Activated CD4-positive, alpha-beta T cell treated with anti-CD3 and anti-CD28 coated beads for 36 hours (primary cell): ENCODE results near the gene CAPN10. TPM values are rescaled to one million over a fixed set of nuclear protein-coding genes. Genes with fewer than 3 reads are reported as not detected.
A peak's percentile ranks its signal among the peaks of the same experiment; 100 is the strongest.
"Not testable (repeated sequence)": the region's sequence is repeated elsewhere in the genome, so short reads cannot be mapped to it uniquely, and the experiment has no call there.

Source experiments
- ATAC-seq: fragments of 200-7000 bp; cut with Tn5 transposase; one replicate; pipeline ENCODE4 v1.10.0; 2021; ENCODE audit warnings: mild to moderate bottlenecking, moderate library complexity
- CTCF ChIA-PET: fragments of 350-600 bp; sonication (Branson Sonifier 250); formaldehyde crosslinking; loops from one replicate; lab custom pipeline; 2021; ENCODE audit warnings: antibody characterized with exemption; lab: Charles Lee
- POLR2A ChIA-PET: fragments of 350-600 bp; sonication (Branson Sonifier 250); formaldehyde crosslinking; loops from one replicate; lab custom pipeline; 2021; ENCODE audit warnings: antibody characterized with exemption, inconsistent platforms; lab: Charles Lee
- DNase-seq: peaks from one replicate; pipeline ENCODE4 v3.0.0-alpha.2; 2020
- H3K27ac Mint-ChIP-seq: one replicate; pipeline ENCODE4 v1.8.0; 2021; ENCODE audit warnings: mixed read lengths
- H3K27me3 Mint-ChIP-seq: one replicate; pipeline ENCODE4 v1.8.0; 2021; ENCODE audit warnings: mixed read lengths
- H3K36me3 Mint-ChIP-seq: one replicate; pipeline ENCODE4 v1.8.0; 2021; ENCODE audit warnings: low read depth, mixed read lengths
- H3K4me1 Mint-ChIP-seq: one replicate; pipeline ENCODE4 v1.8.0; 2021; ENCODE audit warnings: mixed read lengths
- H3K4me3 Mint-ChIP-seq: one replicate; pipeline ENCODE4 v1.8.0; 2021; ENCODE audit warnings: mild to moderate bottlenecking, moderate library complexity, mixed read lengths
- H3K9me3 Mint-ChIP-seq: one replicate; pipeline ENCODE4 v1.8.0; 2021; ENCODE audit warnings: low read depth, mixed read lengths
- intact Hi-C, 2 experiments: fragments of 100-400 bp; cut with DNase I in 1 of 2; cut with micrococcal nuclease in 1 of 2; formaldehyde crosslinking; loops; one replicate each; pipeline versions ENCODE4 v1.14.2 to v1.15.1; 2022 to 2024; cut with DNase I, micrococcal nuclease
- total RNA-seq, 2 experiments: library from RNA; stranded (reverse); gene quantifications; one replicate each; pipeline ENCODE4 v1.2.3, GENCODE V29; 2021

CAPN10 gene
- total RNA-seq, 2 experiments from 2014 or later = 22.1 to 30.2 TPM

GRCh38 chr2:240605867-240606743 is 19.6 kb downstream of the CAPN10 start:
- CTCF ChIA-PET = interaction anchor here (0.7 kb wide), 1 partner anchor 53 kb away, joined by 3 read pairs; no protein-coding TSS in a partner anchor
- intact Hi-C loops = no loop called here
- POLR2A ChIA-PET = no interaction called here

GRCh38 chr2:240611601-240612210 is 25.2 kb downstream of the CAPN10 start:
- POLR2A ChIA-PET = no interaction called here
- peak overlapping the region; percentile 44 for H3K27ac Mint-ChIP-seq
- CTCF ChIA-PET = interaction anchor here (0.8 kb wide), 1 partner anchor 176 kb away, joined by 3 read pairs; no protein-coding TSS in a partner anchor
- intact Hi-C loops = no loop called here
- H3K27me3 Mint-ChIP-seq = no peaks in the 10 kb centered on the region
- no peak for ATAC-seq
- no peaks in the 10 kb centered on the region for H3K9me3 Mint-ChIP-seq
- no peak overlapping the region for H3K4me3 Mint-ChIP-seq
- H3K36me3 Mint-ChIP-seq = peaks cover 6% of the 10 kb centered on the region
- DNase-seq = peak; percentile 4
- H3K4me1 Mint-ChIP-seq = peaks cover 8% of the 10 kb centered on the region

More at GRCh38 chr2:240605867-240606743, 19.6 kb downstream of the CAPN10 start:
- no peak for ATAC-seq
- H3K4me1 Mint-ChIP-seq = no peaks in the 10 kb centered on the region
- no peak for DNase-seq
- H3K9me3 Mint-ChIP-seq = no peaks in the 10 kb centered on the region
- no peak overlapping the region for H3K4me3 Mint-ChIP-seq
- H3K27ac Mint-ChIP-seq = no peak overlapping the region
- no peaks in the 10 kb centered on the region for H3K36me3 Mint-ChIP-seq
- H3K27me3 Mint-ChIP-seq = no peaks in the 10 kb centered on the region

GRCh38 chr2:240613781-240614180 is 27.2 kb downstream of the CAPN10 start:
- Mint-ChIP-seq H3K27ac (no peak overlapping the region), H3K9me3 (peaks cover 1% of the 10 kb centered on the region), H3K36me3 (peaks cover 11% of the 10 kb centered on the region), H3K4me1 (peaks cover 8% of the 10 kb centered on the region), H3K27me3 (no peaks in the 10 kb centered on the region), H3K4me3 (no peak overlapping the region)
- intact Hi-C loops = no loop called here
- ChIA-PET CTCF (no interaction called here), POLR2A (no interaction called here)
- ATAC-seq (no peak), DNase-seq (no peak)

GRCh38 chr2:240614391-240614790 is 27.9 kb downstream of the CAPN10 start:
- no peak overlapping the region for H3K27ac Mint-ChIP-seq

GRCh38 chr2:240615396-240615795 is 28.9 kb downstream of the CAPN10 start:
- DNase-seq (peak; percentile 1), ATAC-seq (no peak)
- H3K36me3 Mint-ChIP-seq = peaks cover 16% of the 10 kb centered on the region
- no peak overlapping the region for H3K4me3 Mint-ChIP-seq
- ChIA-PET CTCF (no interaction called here), POLR2A (no interaction called here)
- no peaks in the 10 kb centered on the region for H3K27me3 Mint-ChIP-seq
- intact Hi-C loops = no loop called here
- peaks cover 1% of the 10 kb centered on the region for H3K9me3 Mint-ChIP-seq
- peaks cover 11% of the 10 kb centered on the region for H3K4me1 Mint-ChIP-seq
- no peak overlapping the region for H3K27ac Mint-ChIP-seq

More at GRCh38 chr2:240614391-240614790, 27.9 kb downstream of the CAPN10 start:
- H3K4me1 Mint-ChIP-seq = peaks cover 8% of the 10 kb centered on the region
- ATAC-seq (no peak), DNase-seq (peak; percentile 2)
- peaks cover 1% of the 10 kb centered on the region for H3K9me3 Mint-ChIP-seq
- intact Hi-C loops = no loop called here
- ChIA-PET CTCF (interaction anchor here (0.6 kb wide), 1 partner anchor 1571 kb away, joined by 3 read pairs; no protein-coding TSS in a partner anchor), POLR2A (no interaction called here)
- peaks cover 14% of the 10 kb centered on the region for H3K36me3 Mint-ChIP-seq
- no peaks in the 10 kb centered on the region for H3K27me3 Mint-ChIP-seq
- no peak overlapping the region for H3K4me3 Mint-ChIP-seq

GRCh38 chr2:240615820-240616547 is 29.4 kb downstream of the CAPN10 start:
- Mint-ChIP-seq H3K4me1 (peaks cover 14% of the 10 kb centered on the region), H3K4me3 (no peak overlapping the region), H3K9me3 (peaks cover 1% of the 10 kb centered on the region), H3K27ac (no peak overlapping the region), H3K27me3 (no peaks in the 10 kb centered on the region), H3K36me3 (peaks cover 16% of the 10 kb centered on the region)
- ATAC-seq (no peak), DNase-seq (no peak)
- intact Hi-C loops = no loop called here
- CTCF ChIA-PET = no interaction called here
- POLR2A ChIA-PET = no interaction called here

GRCh38 chr2:240616860-240617666 is 30.5 kb downstream of the CAPN10 start:
- H3K4me3 Mint-ChIP-seq, POLR2A ChIA-PET, H3K9me3 Mint-ChIP-seq, intact Hi-C loops, H3K27ac Mint-ChIP-seq, H3K27me3 Mint-ChIP-seq: not testable (repeated sequence)
- Mint-ChIP-seq H3K36me3 (peaks cover 12% of the 10 kb centered on the region), H3K4me1 (peaks cover 16% of the 10 kb centered on the region)
- peak; percentile 33 for DNase-seq
- ATAC-seq = peak; percentile 17
- CTCF ChIA-PET = interaction anchor here (0.7 kb wide), 2 partner anchors 88 to 434 kb away, joined by 3 read pairs; no protein-coding TSS in a partner anchor

GRCh38 chr2:240618776-240619175 is 32.2 kb downstream of the CAPN10 start:
- peaks cover 12% of the 10 kb centered on the region for H3K36me3 Mint-ChIP-seq
- ATAC-seq = no peak
- ChIA-PET POLR2A (no interaction called here), CTCF (interaction anchor here (0.6 to 0.9 kb wide), 2 partner anchors 10 to 17 kb away, joined by 3 to 4 read pairs; no protein-coding TSS in a partner anchor)
- H3K9me3 Mint-ChIP-seq = peaks cover 1% of the 10 kb centered on the region
- no peak for DNase-seq
- H3K27ac Mint-ChIP-seq = no peak overlapping the region
- H3K4me1 Mint-ChIP-seq = peaks cover 29% of the 10 kb centered on the region
- intact Hi-C loops = no loop called here
- no peak overlapping the region for H3K4me3 Mint-ChIP-seq
- no peaks in the 10 kb centered on the region for H3K27me3 Mint-ChIP-seq

GRCh38 chr2:240619506-240620148 is 33.1 kb downstream of the CAPN10 start:
- peak overlapping the region; percentile 42 for H3K27ac Mint-ChIP-seq
- no peak overlapping the region for H3K4me3 Mint-ChIP-seq
- ATAC-seq (no peak), DNase-seq (peak; percentile 19)
- H3K4me1 Mint-ChIP-seq = peaks cover 33% of the 10 kb centered on the region
- CTCF ChIA-PET = interaction anchor here (0.6 kb wide), 1 partner anchor 17 kb away, joined by 3 read pairs; no protein-coding TSS in a partner anchor
- intact Hi-C loops = loop anchor here (5.0 kb wide), 2 partner anchors 52 to 1003 kb away; partner anchors contain the start of gene RNPEPL1 (in 1 of the 2)
- peaks cover 12% of the 10 kb centered on the region for H3K36me3 Mint-ChIP-seq
- POLR2A ChIA-PET = no interaction called here
- H3K27me3 Mint-ChIP-seq = no peaks in the 10 kb centered on the region
- peaks cover 1% of the 10 kb centered on the region for H3K9me3 Mint-ChIP-seq

GRCh38 chr2:240620149-240620731 is 33.7 kb downstream of the CAPN10 start:
- H3K4me3 Mint-ChIP-seq = no peak overlapping the region
- H3K36me3 Mint-ChIP-seq = peaks cover 12% of the 10 kb centered on the region
- H3K27ac Mint-ChIP-seq = no peak overlapping the region
- no peaks in the 10 kb centered on the region for H3K27me3 Mint-ChIP-seq
- ATAC-seq = no peak
- ChIA-PET CTCF (no interaction called here), POLR2A (no interaction called here)
- intact Hi-C loops = loop anchor here (5.0 kb wide), 2 partner anchors 53 to 1002 kb away; partner anchors contain the start of gene RNPEPL1 (in 1 of the 2)
- H3K9me3 Mint-ChIP-seq = peaks cover 1% of the 10 kb centered on the region
- DNase-seq = peak; percentile 2
- H3K4me1 Mint-ChIP-seq = peaks cover 39% of the 10 kb centered on the region
